T-helper 1 cell treated with Interleukin-12 subunit alpha and Interleukin-12 subunit beta and Interleukin-4 antibody, amounts not matched to agents 30 μg/mL and 1 μg/mL, for 36 hours (primary cell): ENCODE results near the gene ZNF574.
"Not testable (repeated sequence)": the region's sequence is repeated elsewhere in the genome, so short reads cannot be mapped to it uniquely, and the experiment has no call there.

ENCODE experiments used
- H3K27ac Mint-ChIP-seq: one replicate; pipeline ENCODE4 v1.8.0; 2021; ENCODE audit warnings: mild to moderate bottlenecking, mixed read lengths
- H3K27me3 Mint-ChIP-seq: one replicate; pipeline ENCODE4 v1.8.0; 2021; ENCODE audit warnings: low read depth, mixed read lengths
- H3K36me3 Mint-ChIP-seq: one replicate; pipeline ENCODE4 v1.8.0; 2021; ENCODE audit warnings: low read depth, mixed read lengths
- H3K4me1 Mint-ChIP-seq: one replicate; pipeline ENCODE4 v1.8.0; 2021; ENCODE audit warnings: low read depth, mixed read lengths
- H3K4me3 Mint-ChIP-seq: one replicate; pipeline ENCODE4 v1.8.0; 2021; ENCODE audit warnings: mild to moderate bottlenecking, moderate library complexity, mixed read lengths
- H3K9me3 Mint-ChIP-seq: one replicate; pipeline ENCODE4 v1.8.0; 2021; ENCODE audit warnings: mixed read lengths

ZNF574 gene, protein sequence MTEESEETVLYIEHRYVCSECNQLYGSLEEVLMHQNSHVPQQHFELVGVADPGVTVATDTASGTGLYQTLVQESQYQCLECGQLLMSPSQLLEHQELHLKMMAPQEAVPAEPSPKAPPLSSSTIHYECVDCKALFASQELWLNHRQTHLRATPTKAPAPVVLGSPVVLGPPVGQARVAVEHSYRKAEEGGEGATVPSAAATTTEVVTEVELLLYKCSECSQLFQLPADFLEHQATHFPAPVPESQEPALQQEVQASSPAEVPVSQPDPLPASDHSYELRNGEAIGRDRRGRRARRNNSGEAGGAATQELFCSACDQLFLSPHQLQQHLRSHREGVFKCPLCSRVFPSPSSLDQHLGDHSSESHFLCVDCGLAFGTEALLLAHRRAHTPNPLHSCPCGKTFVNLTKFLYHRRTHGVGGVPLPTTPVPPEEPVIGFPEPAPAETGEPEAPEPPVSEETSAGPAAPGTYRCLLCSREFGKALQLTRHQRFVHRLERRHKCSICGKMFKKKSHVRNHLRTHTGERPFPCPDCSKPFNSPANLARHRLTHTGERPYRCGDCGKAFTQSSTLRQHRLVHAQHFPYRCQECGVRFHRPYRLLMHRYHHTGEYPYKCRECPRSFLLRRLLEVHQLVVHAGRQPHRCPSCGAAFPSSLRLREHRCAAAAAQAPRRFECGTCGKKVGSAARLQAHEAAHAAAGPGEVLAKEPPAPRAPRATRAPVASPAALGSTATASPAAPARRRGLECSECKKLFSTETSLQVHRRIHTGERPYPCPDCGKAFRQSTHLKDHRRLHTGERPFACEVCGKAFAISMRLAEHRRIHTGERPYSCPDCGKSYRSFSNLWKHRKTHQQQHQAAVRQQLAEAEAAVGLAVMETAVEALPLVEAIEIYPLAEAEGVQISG

GRCh38 chr19:42075616-42076379 lies at the start of gene ZNF574:
Gene ZNF574 (plus strand): TSS chr19:42076166. CDS start chr19:42078607, 2,441 bp downstream.
- Mint-ChIP-seq H3K4me1 (peaks cover 37% of the 10 kb centered on the region), H3K27me3 (peaks cover 2% of the 10 kb centered on the region), H3K27ac (peak within 1 kb of the TSS; percentile 100), H3K36me3 (peaks cover 12% of the 10 kb centered on the region), H3K4me3 (peak within 1 kb of the TSS; percentile 97), H3K9me3 (no peaks in the 10 kb centered on the region)

GRCh38 chr19:42028304-42029216 lies 47.4 kb upstream of the ZNF574 start:
- Mint-ChIP-seq H3K4me1 (no peaks in the 10 kb centered on the region), H3K4me3 (no peak overlapping the region), H3K27me3 (peaks cover 4% of the 10 kb centered on the region), H3K9me3 (no peaks in the 10 kb centered on the region), H3K27ac (no peak overlapping the region), H3K36me3 (no peaks in the 10 kb centered on the region)

DNA sequence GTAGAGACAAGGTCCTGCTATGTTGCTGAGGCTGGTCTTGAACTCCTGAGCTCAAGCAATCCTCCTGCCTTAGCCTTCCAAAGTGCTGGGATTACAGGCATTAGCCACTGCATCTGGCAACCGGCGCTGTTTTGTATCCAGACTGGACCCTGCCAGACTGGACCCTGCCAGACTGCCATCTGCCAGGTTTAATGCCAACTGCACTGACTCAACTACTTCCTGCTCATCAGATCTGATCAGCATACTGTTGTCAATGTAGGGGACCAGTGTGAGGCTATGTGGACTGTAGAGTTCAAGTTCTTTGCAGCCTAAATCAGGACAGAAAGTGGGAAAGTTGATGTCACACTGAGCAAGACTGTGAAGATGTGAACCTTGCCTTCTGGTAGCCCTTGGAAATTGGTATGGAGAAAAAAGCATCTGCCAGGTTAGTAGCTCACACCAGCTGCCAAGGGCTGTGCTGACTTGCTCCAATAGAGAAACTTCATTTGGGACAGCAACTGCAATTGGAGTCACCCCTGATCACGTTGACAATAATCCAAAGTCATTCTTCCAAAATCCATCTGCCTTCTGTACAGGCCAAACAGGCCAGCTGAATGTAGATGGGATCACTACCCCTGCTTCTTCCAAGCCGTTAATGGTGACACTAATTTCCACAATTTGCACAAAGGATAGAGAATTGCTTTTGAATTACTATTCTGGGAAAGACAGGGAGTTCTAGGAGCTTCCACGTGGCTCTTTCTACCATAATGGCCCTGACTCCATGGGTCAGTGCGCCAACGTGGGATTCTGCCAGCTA lies 45.1 kb upstream of the ZNF574 start:
- Mint-ChIP-seq H3K27ac (no peak overlapping the region), H3K27me3 (peaks cover 4% of the 10 kb centered on the region), H3K4me3 (no peak overlapping the region), H3K9me3 (no peaks in the 10 kb centered on the region), H3K4me1 (peaks cover 5% of the 10 kb centered on the region), H3K36me3 (no peaks in the 10 kb centered on the region)

GRCh38 chr19:42032431-42032830 lies 43.5 kb upstream of the ZNF574 start:
- no peak overlapping the region for H3K4me3 Mint-ChIP-seq
- H3K27ac Mint-ChIP-seq = no peak overlapping the region
- H3K36me3 Mint-ChIP-seq = no peaks in the 10 kb centered on the region
- H3K4me1 Mint-ChIP-seq = peaks cover 5% of the 10 kb centered on the region
- H3K27me3 Mint-ChIP-seq = peaks cover 4% of the 10 kb centered on the region
- H3K9me3 Mint-ChIP-seq = no peaks in the 10 kb centered on the region

GRCh38 chr19:42033413-42033812 lies 42.6 kb upstream of the ZNF574 start:
- Mint-ChIP-seq H3K27me3 (peaks cover 4% of the 10 kb centered on the region), H3K4me3 (no peak overlapping the region), H3K4me1 (peaks cover 5% of the 10 kb centered on the region), H3K27ac (no peak overlapping the region), H3K36me3 (no peaks in the 10 kb centered on the region), H3K9me3 (no peaks in the 10 kb centered on the region)

DNA sequence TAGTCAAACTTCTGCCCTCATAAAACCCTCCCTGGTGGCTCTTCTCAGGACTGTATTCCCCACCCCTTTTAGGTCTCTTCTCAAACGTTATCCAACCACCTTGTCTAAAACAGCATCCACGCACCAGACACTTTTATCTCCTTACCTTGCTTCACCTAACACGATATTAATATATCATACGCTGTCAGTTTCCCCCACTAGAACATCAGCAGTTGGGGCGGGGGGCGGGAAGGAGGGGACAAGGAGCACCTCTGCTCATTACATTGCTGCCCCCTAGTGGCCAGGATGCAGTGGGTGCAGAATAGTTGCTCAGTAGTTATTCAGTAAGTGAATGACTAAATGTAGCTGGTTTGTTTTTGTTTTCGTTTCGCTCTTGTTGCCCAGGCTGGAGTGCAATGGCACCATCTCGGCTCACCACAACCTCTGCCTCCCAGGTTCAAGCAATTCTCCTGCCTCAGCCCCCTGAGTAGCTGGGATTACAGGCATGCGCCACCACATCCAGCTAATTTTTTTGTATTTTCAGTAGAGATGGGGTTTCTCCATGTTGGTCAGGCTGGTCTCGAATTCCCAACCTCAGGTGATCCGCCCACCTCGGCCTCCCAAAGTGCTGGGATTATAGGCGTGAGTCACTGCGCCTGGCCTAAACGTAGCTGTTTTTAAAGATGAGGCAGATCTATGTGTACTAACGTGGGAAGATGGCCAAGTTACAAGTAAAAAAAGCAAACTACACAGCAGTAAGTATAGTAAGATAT lies 41.1 kb upstream of the ZNF574 start:
- not testable (repeated sequence) for H3K27me3 Mint-ChIP-seq, H3K4me1 Mint-ChIP-seq, H3K27ac Mint-ChIP-seq, H3K36me3 Mint-ChIP-seq, H3K4me3 Mint-ChIP-seq, H3K9me3 Mint-ChIP-seq

DNA sequence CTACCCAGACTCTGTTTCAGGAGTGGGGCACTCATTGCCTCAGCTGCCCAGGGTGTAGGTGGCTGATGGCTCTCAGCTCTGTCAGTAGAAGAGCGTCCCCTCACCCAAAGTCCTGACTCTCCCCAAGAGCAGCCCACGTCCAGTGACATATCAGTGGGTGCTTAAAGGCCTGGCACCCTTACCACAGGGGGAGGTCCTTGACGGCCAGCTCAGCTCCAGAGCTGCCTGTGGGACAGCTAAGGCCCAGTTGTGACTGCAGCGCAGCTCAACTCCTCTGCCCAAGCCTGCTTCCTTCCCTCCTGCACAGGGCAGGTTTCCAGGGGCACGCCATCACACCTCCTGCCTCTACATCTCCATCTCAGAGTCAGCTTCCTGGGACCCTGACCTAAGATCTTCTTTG lies 38.3 kb upstream of the ZNF574 start:
- no peaks in the 10 kb centered on the region for H3K36me3 Mint-ChIP-seq
- H3K4me3 Mint-ChIP-seq = no peak overlapping the region
- no peaks in the 10 kb centered on the region for H3K9me3 Mint-ChIP-seq
- no peak overlapping the region for H3K27ac Mint-ChIP-seq
- H3K4me1 Mint-ChIP-seq = peaks cover 5% of the 10 kb centered on the region
- no peaks in the 10 kb centered on the region for H3K27me3 Mint-ChIP-seq

GRCh38 chr19:42038666-42039065 lies 37.3 kb upstream of the ZNF574 start:
- H3K27me3 Mint-ChIP-seq = no peaks in the 10 kb centered on the region
- H3K9me3 Mint-ChIP-seq = no peaks in the 10 kb centered on the region
- no peaks in the 10 kb centered on the region for H3K36me3 Mint-ChIP-seq
- peaks cover 5% of the 10 kb centered on the region for H3K4me1 Mint-ChIP-seq
- no peak overlapping the region for H3K27ac Mint-ChIP-seq
- H3K4me3 Mint-ChIP-seq = no peak overlapping the region

DNA sequence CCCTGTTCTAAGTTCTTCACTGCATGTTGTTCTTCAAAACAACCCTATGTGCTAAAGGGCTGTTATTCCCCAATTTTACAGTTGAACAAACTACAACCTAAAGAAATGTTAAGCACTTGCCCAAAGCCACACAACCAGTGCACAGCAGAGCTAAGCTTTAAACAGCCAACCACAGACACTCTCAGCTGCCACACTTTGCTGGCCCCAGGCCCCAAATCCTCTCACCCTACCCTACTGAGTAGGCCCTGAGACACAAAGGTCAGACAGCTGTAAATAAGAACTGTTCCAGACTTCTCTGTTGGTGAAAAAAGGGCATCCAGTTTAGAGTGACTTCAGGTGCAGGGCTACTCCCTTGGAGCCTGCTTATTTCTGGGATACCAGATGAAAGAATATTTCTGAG lies 35.9 kb upstream of the ZNF574 start:
- H3K36me3 Mint-ChIP-seq = no peaks in the 10 kb centered on the region
- no peak overlapping the region for H3K27ac Mint-ChIP-seq
- no peaks in the 10 kb centered on the region for H3K27me3 Mint-ChIP-seq
- H3K4me3 Mint-ChIP-seq = no peak overlapping the region
- peaks cover 1% of the 10 kb centered on the region for H3K4me1 Mint-ChIP-seq
- no peaks in the 10 kb centered on the region for H3K9me3 Mint-ChIP-seq

DNA sequence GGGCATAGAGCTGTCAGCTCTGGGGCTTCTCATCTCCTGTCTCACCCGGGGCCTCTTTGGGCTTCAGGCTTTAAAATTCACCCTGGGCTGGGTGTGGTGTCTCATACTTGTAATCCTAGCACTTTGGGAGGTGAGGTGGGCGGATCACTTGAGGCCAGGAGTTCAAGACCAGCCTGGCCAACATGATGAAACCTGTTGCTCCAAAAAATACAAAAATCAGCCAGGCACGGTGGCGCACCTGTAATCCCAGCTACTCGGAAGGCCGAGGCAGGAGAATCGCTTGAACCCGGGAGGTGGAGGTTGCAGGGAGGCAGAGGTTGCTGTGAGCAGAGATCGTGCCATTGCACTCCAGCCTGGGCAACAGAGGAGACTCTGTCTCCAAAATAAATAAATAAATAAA lies 35.5 kb upstream of the ZNF574 start:
- not testable (repeated sequence) for H3K36me3 Mint-ChIP-seq, H3K9me3 Mint-ChIP-seq

DNA sequence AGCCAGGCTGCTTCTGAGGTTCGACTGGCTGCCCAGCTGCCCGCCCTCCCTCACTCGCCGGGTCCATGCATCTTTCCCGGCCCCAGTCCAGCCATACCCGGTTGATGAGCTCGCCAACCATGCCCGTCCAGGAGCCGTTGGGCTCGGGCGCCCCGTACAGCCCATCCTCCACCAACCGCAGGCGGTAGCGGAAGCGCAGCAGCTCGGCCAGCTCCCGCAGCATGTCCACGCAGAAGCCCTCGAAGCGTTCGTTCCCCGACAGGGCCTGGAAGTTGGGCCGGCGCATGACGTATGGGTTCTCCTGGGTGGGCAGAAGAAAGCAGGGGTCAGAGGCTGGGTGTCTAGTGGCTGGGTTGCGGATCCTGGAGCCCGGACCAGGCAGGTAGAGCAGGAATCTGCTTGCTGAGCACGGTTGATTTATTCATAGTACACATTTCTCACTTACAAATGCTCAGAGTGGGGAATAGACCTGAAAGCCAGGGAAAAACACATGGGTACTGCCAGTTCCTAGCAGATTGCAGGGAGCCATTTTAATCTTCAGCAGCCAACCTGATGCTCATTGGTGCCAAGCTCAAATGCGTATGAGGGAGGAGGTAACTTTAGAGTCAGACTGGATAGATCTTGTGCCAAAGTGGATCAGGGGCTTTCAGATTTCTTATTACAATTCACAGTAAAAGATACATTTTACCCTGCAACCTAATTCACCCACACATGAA lies 33.4 kb upstream of the ZNF574 start:
- no peaks in the 10 kb centered on the region for H3K4me1 Mint-ChIP-seq
- no peaks in the 10 kb centered on the region for H3K9me3 Mint-ChIP-seq
- peaks cover 5% of the 10 kb centered on the region for H3K27me3 Mint-ChIP-seq
- H3K27ac Mint-ChIP-seq = no peak overlapping the region
- H3K36me3 Mint-ChIP-seq = no peaks in the 10 kb centered on the region
- H3K4me3 Mint-ChIP-seq = no peak overlapping the region

More for the DNA sequence above, 35.5 kb upstream of the ZNF574 start:
- not testable (repeated sequence) for H3K4me1 Mint-ChIP-seq, H3K27ac Mint-ChIP-seq, H3K27me3 Mint-ChIP-seq, H3K4me3 Mint-ChIP-seq

DNA sequence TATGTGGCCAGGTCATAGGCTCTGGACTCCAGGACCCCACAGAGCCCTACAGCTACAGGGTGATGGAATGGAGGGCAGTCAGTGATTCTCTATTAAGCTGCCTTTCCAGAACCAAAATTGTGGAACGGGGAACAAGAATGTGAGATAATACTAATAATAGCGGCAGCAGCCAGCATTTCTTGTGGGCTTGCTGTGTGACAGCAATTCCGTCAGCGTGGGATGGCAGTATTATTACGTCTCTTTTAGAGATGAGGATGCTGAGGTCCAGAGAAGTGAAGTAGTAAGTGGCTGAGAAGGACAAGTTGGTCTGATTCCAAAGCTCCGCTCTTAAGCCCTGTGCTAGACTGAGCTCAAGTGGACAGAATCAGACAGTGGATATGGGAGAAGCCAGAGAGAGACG lies 30.4 kb upstream of the ZNF574 start:
- Mint-ChIP-seq H3K27ac (no peak overlapping the region), H3K4me1 (peaks cover 7% of the 10 kb centered on the region), H3K36me3 (no peaks in the 10 kb centered on the region), H3K9me3 (no peaks in the 10 kb centered on the region), H3K4me3 (no peak overlapping the region), H3K27me3 (peaks cover 5% of the 10 kb centered on the region)
